Ishikawa (cell line): Measurements from ENCODE around the gene FGF12.

Experiments
- CEBPB ChIP-seq: IDR thresholded peaks from 2 replicates; pipeline ENCODE4 v1.6.1; 2012
- CREB1 ChIP-seq: IDR thresholded peaks from 2 replicates; pipeline ENCODE4 v1.6.1; 2012; ENCODE audit warnings: low read depth
- EP300 ChIP-seq: IDR thresholded peaks from 2 replicates; pipeline ENCODE4 v1.6.1; 2012; ENCODE audit warnings: borderline replicate concordance
- RAD21 ChIP-seq: IDR thresholded peaks from 2 replicates; pipeline ENCODE4 v1.6.1; 2012; ENCODE audit warnings: low read depth
- REST ChIP-seq: IDR thresholded peaks from 2 replicates; pipeline ENCODE4 v1.6.1; 2012; ENCODE audit warnings: low read depth, mild to moderate bottlenecking
- TAF1 ChIP-seq: IDR thresholded peaks from 2 replicates; pipeline ENCODE4 v1.6.1; 2012; ENCODE audit warnings: low read depth, mild to moderate bottlenecking
- TEAD4 ChIP-seq: IDR thresholded peaks from 2 replicates; pipeline ENCODE4 v1.6.1; 2012
- YY1 ChIP-seq: IDR thresholded peaks from 2 replicates; pipeline ENCODE4 v1.6.1; 2012; ENCODE audit warnings: low read depth
- ZBTB7A ChIP-seq: IDR thresholded peaks from 2 replicates; pipeline ENCODE4 v1.6.1; 2012; ENCODE audit warnings: low read depth

DNA sequence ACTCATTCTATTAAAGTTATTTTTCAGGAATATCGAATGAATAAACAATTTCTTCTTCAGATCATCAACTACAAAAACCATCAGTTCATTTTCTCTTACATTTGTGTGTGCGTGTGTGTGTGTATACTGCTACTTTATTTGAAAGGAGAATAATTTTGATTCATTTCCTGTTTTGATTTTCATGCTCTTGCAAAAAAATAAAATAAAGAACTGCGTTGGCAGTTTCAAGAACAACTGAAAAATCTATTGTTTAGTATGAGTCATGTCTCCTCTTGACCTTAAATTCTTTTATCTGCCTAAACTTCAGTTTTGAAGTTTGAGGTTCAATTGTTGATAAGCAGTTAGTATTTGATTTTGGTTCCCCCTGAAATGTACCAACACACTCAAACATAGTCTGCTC, 540.8 kb downstream of the FGF12 start:
- TF ChIP-seq CREB1, result no peak
- no peak for TF ChIP-seq REST
- no peak for TF ChIP-seq RAD21
- no peak for TF ChIP-seq ZBTB7A
- no peak for TF ChIP-seq TEAD4
- TF ChIP-seq EP300, result no peak
- TF ChIP-seq YY1, result no peak
- no peak for TF ChIP-seq CEBPB
- no peak for TF ChIP-seq TAF1
